Common myeloid progenitor, CD34-positive (primary cell): ENCODE results near the gene PLEKHA6.

Experiments
- CTCF ChIA-PET: fragments of 350-600 bp; sonication (Branson Sonifier 250); formaldehyde crosslinking; loops from one replicate; lab custom pipeline; 2021; ENCODE audit warnings: antibody characterized with exemption; lab: Charles Lee
- POLR2A ChIA-PET: fragments of 350-600 bp; sonication (Branson Sonifier 250); formaldehyde crosslinking; loops from one replicate; lab custom pipeline; 2021; ENCODE audit warnings: antibody characterized with exemption; lab: Charles Lee
- DNase-seq, 3 donors: peaks; one replicate each; pipeline versions ENCODE4 v3.0.0 to v3.0.0-alpha.2; 2013
- H3K27ac ChIP-seq, 2 experiments: 1 replicate in 1 of 2; 2 replicates in 1 of 2; pipeline ENCODE4 v1.7.0; 2013; ENCODE audit warnings: inconsistent platforms in 2 of 2, low read length in 2 of 2, mild to moderate bottlenecking in 2 of 2, low read depth in 1 of 2, moderate library complexity in 1 of 2; ENCODE audit not compliant: severe bottlenecking in 2 of 2, insufficient read depth in 1 of 2, poor library complexity in 1 of 2
- H3K27me3 ChIP-seq, 5 experiments: replicated peaks in 2 of 5; 1 replicate in 3 of 5; 2 replicates in 2 of 5; pipeline versions ENCODE4 v1.6.1 to v1.7.0; 2013; ENCODE audit warnings: low read length in 4 of 5, mild to moderate bottlenecking in 2 of 5, moderate library complexity in 2 of 5, inconsistent platforms in 1 of 5; ENCODE audit not compliant: insufficient read depth in 5 of 5, control insufficient read depth in 4 of 5
- H3K36me3 ChIP-seq, 4 experiments: 1 replicate in 2 of 4; 2 replicates in 2 of 4; pipeline versions ENCODE4 v1.6.1 to v1.7.0; 2013; ENCODE audit warnings: low read length in 3 of 4, control low read depth in 1 of 4, mild to moderate bottlenecking in 1 of 4; ENCODE audit not compliant: control insufficient read depth in 4 of 4, insufficient read depth in 4 of 4
- H3K4me1 ChIP-seq, 4 experiments: 1 replicate in 3 of 4; 2 replicates in 1 of 4; pipeline versions ENCODE4 v1.6.1 to v1.7.1; 2013; ENCODE audit warnings: low read length in 3 of 4, mild to moderate bottlenecking in 3 of 4, control low read depth in 1 of 4, inconsistent platforms in 1 of 4, moderate library complexity in 1 of 4; ENCODE audit not compliant: control insufficient read depth in 4 of 4, insufficient read depth in 4 of 4; ENCODE audit errors: control extremely low read depth in 1 of 4
- H3K4me3 ChIP-seq, 7 experiments: 1 replicate in 4 of 7; 2 replicates in 3 of 7; pipeline versions ENCODE4 v1.5.1 to v1.7.0; 2013; ENCODE audit warnings: mild to moderate bottlenecking in 7 of 7, low read length in 6 of 7, moderate library complexity in 6 of 7, inconsistent platforms in 2 of 7, low read depth in 2 of 7, control low read depth in 1 of 7; ENCODE audit not compliant: insufficient read depth in 4 of 7, control insufficient read depth in 1 of 7; ENCODE audit errors: extremely low read depth in 1 of 7
- H3K9me3 ChIP-seq, 5 experiments: 1 replicate in 4 of 5; 2 replicates in 1 of 5; pipeline versions ENCODE4 v1.6.1 to v1.7.1; 2013; ENCODE audit warnings: low read length in 4 of 5, mild to moderate bottlenecking in 2 of 5, inconsistent platforms in 1 of 5, low read depth in 1 of 5, moderate library complexity in 1 of 5; ENCODE audit not compliant: control insufficient read depth in 4 of 5, insufficient read depth in 2 of 5; ENCODE audit errors: control extremely low read depth in 1 of 5
- WGBS: methylation state at CpG from one replicate; pipeline ENCODE4 v1.1.5; 2013; ENCODE audit not compliant: insufficient coverage; 5-methylcytosine and 5-hydroxymethylcytosine counted together

The PLEKHA6 gene

DNA sequence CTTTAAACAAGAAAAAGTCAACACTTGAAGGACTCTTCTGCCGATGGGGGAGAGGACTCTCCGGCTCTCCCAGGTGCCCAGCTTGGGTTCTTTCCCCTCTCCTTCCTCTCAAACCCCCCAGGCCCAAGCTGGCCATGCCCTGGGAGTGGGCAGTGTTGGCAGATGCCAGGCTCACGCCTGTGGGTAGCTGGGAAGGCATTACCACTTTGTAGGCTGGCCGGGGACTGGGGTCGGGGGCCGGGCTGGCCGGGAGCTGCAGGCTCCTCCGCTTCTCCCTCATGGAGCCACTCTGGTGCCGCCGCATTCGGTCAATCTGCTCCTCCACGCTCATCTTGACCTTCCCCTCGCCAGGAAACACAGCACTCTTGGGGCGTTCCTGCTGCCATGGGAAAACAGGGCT, 129.5 kb downstream of the PLEKHA6 start:
- peaks cover 0 to 5% (median 2%) of the 10 kb centered on the region in 4 experiments for H3K36me3 ChIP-seq
- H3K27me3 ChIP-seq, result no peaks in the 10 kb centered on the region
- H3K9me3 ChIP-seq, result no peaks in the 10 kb centered on the region
- ChIA-PET CTCF (interaction anchor here (1.0 to 1.9 kb wide), 6 partner anchors 15 to 139 kb away, joined by 3 to 12 read pairs (median 4); partner anchors contain the start of gene GOLT1A), POLR2A (no interaction called here)
- DNase-seq, result no peak
- peaks cover 0 to 10% (median 3%) of the 10 kb centered on the region in 4 experiments for H3K4me1 ChIP-seq
- no peak overlapping the region for H3K27ac ChIP-seq
- H3K4me3 ChIP-seq, result no peak overlapping the region
- 96% methylated on average over 13 of the region's 14 CpGs for WGBS

DNA sequence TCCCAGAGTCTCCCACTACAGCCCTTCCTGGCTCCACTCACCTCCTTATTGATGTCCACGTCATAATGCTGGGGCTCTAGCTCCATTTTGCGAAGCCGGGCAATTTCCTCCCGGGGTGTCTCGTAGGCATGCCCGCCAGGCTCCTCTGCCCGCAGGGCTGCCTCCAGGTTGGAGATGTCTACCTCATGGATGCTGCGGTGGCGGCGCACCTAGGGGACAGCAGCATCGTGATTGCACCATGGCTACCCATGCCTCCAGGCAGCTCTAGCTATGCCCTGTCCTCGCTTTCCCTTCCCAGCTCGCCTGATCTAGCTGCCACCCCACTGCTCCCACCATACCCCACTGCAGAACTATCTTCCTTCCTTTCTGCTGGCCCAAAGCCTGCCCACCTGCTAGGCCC, 130.8 kb downstream of the PLEKHA6 start:
- WGBS, result 98% methylated on average over 12 of the region's 13 CpGs
- no peaks in the 10 kb centered on the region for H3K9me3 ChIP-seq
- no peak overlapping the region for H3K4me3 ChIP-seq
- no peak overlapping the region for H3K27ac ChIP-seq
- H3K27me3 ChIP-seq, result no peaks in the 10 kb centered on the region
- H3K36me3 ChIP-seq, result peaks cover 0 to 4% (median 2%) of the 10 kb centered on the region in 4 experiments
- peaks cover 0 to 10% (median 3%) of the 10 kb centered on the region in 4 experiments for H3K4me1 ChIP-seq
- ChIA-PET POLR2A (no interaction called here), CTCF (interaction anchor here (0.9 to 1.9 kb wide), 5 partner anchors 14 to 140 kb away, joined by 3 to 12 read pairs (median 4); partner anchors contain the start of genes GOLT1A and PLEKHA6)
- DNase-seq, result no peak

DNA sequence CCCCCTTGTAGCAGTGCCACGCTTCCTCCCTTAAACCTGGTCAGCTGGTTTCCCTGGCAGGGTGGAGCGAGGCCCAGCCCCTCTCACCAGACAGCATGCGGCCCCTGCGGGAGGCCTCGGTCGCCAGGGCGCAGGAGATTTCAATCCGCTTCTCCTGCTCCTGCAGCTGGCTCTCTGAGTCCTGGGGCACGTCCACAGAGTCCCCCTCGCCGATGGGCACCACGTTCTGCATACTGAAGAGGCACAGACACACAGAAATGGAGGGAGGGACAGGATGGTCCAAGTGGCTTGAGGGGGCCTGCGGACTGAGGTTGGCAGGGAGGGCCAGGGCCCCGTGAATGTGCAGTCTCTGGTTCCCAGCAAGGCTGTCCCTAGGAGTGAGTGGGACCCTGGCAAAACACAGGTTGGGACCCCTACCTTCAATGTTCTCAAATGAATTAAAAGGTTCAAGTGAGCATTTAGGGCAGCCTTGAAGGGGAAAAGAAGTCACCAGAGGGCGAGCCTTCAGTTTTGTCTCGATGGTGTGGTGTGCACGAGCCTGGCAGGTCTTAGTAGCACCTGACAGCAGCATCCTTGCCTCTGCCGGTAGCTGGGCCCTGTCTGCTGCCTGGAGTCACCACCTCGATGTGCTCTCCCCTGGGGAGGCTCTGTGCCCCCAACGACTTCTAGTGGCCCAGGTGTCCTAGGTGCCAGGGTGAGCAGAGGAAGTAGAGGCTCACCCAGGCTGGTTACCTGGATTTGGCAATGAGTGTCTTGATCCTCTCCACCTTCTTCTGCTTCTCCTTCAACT, 131.5 kb downstream of the PLEKHA6 start:
- H3K4me3 ChIP-seq, result no peak overlapping the region
- ChIA-PET POLR2A (no interaction called here), CTCF (interaction anchor here (0.5 to 1.9 kb wide), 5 partner anchors 13 to 132 kb away, joined by 3 to 12 read pairs (median 3); partner anchors contain the start of genes GOLT1A and PLEKHA6)
- H3K9me3 ChIP-seq, result no peaks in the 10 kb centered on the region
- H3K36me3 ChIP-seq, result peaks cover 0 to 4% (median 2%) of the 10 kb centered on the region in 4 experiments
- peaks cover 0 to 10% (median 3%) of the 10 kb centered on the region in 4 experiments for H3K4me1 ChIP-seq
- no peaks in the 10 kb centered on the region for H3K27me3 ChIP-seq
- DNase-seq, result no peak
- H3K27ac ChIP-seq, result no peak overlapping the region
- WGBS, result 95% methylated on average over 20 of the region's 20 CpGs

DNA sequence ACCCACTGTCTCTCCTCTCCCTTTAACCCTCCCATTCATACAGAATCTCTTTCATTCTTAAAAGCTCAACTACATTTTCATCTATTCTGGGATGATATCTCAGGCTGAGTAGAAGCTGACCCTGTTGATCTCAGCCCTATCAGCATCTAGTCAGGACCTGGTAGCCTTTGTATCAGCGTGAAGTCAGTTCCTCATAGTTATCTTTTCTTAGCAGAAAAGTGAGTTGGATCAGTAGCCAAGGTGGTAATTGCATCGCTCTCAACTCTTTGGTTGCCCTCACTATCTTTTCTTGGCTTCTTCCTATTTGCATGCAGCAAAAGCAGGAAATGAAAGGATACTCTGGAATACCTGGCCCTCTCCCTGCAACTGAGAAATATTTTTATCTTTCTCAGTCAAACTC, 132.4 kb downstream of the PLEKHA6 start:
- peak; percentile 22 to 67 (median 42) for DNase-seq
- WGBS, result 80% methylated on average over 2 of the region's 2 CpGs
- H3K27ac ChIP-seq, result no peak overlapping the region
- no peaks in the 10 kb centered on the region for H3K27me3 ChIP-seq
- H3K9me3 ChIP-seq, result no peaks in the 10 kb centered on the region
- ChIA-PET CTCF (interaction anchor here (0.5 to 1.6 kb wide), 5 partner anchors 13 to 154 kb away, joined by 3 to 4 read pairs (median 3); partner anchors contain the start of gene GOLT1A), POLR2A (interaction anchor here (0.6 kb wide), 1 partner anchor 33 kb away, joined by 5 read pairs; no protein-coding TSS in a partner anchor)
- H3K4me3 ChIP-seq, result no peak overlapping the region
- peaks cover 0 to 10% (median 3%) of the 10 kb centered on the region in 4 experiments for H3K4me1 ChIP-seq
- peaks cover 0 to 4% (median 2%) of the 10 kb centered on the region in 4 experiments for H3K36me3 ChIP-seq

DNA sequence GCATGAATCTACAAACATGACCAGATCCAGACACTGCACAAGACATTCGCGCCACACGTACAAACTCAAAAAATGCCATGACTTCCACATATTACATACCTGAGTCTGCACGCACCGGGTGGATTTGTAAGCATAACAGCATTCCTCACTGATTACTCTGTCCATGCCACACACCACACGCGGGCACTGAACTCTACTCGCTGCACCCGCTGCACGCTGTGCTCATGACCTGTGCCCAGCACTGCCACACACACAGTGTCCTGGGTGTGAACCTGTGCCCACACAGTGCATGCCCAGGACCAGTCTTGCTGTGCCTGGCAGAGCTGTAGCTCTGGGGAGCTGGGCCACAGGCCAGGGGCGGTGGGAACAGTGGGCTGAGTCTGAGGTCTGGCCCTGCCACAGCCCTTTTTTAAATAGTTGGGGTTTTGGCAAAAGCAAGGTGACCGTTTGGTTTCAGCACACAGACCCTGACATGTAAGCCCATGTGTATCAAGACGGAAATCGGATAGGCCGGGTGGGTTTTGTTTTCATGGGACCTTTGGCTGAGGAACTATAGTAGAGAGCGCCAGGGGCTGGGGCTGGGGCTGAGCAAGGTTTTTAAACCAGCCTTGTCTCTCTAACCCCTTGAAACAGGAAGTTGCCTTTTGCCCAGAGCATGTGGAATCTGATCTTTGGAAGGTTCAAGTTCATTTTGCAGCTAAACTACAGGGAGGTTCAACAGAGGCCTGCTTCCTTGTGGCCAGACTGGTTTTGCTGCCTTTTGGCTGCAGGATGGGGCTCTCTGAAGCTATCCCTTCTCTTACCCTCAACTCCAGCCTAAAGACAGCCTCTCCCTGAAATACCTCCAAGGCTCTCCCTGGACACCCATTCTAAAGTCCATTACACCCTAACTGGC, 133.6 kb downstream of the PLEKHA6 start:
- CTCF ChIA-PET, result interaction anchor here (0.8 to 1.6 kb wide), 2 partner anchors 29 to 31 kb away, joined by 3 to 4 read pairs; no protein-coding TSS in a partner anchor
- Histone ChIP-seq H3K27ac (no peak overlapping the region), H3K4me3 (no peak overlapping the region), H3K9me3 (no peaks in the 10 kb centered on the region), H3K36me3 (peaks cover 0 to 7% (median 2%) of the 10 kb centered on the region in 4 experiments), H3K4me1 (peaks cover 0 to 10% (median 3%) of the 10 kb centered on the region in 4 experiments), H3K27me3 (no peaks in the 10 kb centered on the region)
- POLR2A ChIA-PET, result no interaction called here
- WGBS, result 94% methylated on average over 13 of the region's 16 CpGs
- peak in 2 of 3 donors; percentile 34 to 52 for DNase-seq

DNA sequence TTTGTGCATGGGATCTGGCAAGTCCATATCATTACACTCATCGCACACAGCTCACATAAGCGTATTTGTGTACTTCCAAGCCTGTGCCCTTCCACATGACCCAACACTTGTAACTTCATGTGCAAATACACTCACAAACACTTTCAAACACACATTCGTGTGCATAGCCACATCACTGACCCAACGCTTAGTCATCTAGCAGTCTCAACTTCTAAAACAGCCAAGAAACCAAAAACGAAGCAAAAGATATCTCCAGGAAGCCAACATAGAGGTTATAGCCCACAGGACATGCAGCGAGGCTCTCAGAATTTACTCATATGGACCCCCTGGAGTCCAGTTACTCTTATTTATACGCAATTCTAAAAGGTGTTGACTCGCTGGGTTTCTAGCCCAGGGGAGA, 135.1 kb downstream of the PLEKHA6 start:
- H3K9me3 ChIP-seq, result no peaks in the 10 kb centered on the region
- DNase-seq, result no peak
- peaks cover 0 to 10% (median 3%) of the 10 kb centered on the region in 4 experiments for H3K4me1 ChIP-seq
- no peak overlapping the region for H3K4me3 ChIP-seq
- H3K27me3 ChIP-seq, result no peaks in the 10 kb centered on the region
- peaks cover 0 to 7% (median 2%) of the 10 kb centered on the region in 4 experiments for H3K36me3 ChIP-seq
- ChIA-PET CTCF (interaction anchor here (1.3 kb wide), 1 partner anchor 139 kb away, joined by 3 read pairs; no protein-coding TSS in a partner anchor), POLR2A (no interaction called here)
- H3K27ac ChIP-seq, result no peak overlapping the region
- WGBS, result 85% methylated on average over 6 of the region's 8 CpGs
